Stimulated activated naive CD4-positive, alpha-beta T cell (primary cell): ENCODE measurements around the gene GAGE1.
A peak's percentile ranks its signal among the peaks of the same experiment; 100 is the strongest.
"Not testable (repeated sequence)": the region's sequence is repeated elsewhere in the genome, so short reads cannot be mapped to it uniquely, and the experiment has no call there.

Experiments
- DNase-seq, 6 experiments: peaks; one replicate each; lab custom pipeline; 2025; lab: John Stamatoyannopoulos, UW

GAGE1 gene, protein sequence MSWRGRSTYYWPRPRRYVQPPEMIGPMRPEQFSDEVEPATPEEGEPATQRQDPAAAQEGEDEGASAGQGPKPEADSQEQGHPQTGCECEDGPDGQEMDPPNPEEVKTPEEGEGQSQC

DNA sequence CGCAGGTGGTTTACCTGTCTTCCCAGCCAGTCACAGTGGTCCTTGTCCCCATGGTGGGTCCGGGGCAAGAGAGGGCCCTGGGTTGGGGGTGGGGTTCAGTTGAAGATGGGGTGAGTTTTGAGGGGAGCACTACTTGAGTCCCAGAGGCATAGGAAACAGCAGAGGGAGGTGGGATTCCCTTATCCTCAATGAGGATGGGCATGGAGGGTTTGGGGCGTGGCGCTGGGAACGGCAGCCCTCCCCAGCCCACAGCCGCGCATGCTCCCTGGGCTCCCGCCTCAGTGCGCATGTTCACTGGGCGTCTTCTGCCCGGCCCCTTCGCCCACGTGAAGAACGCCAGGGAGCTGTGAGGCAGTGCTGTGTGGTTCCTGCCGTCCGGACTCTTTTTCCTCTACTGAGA lies at the start of gene GAGE1:
Gene GAGE1, plus strand, starts transcription at position 301 of the 400 bp plus-strand sequence. CDS start 1,155 bp downstream, outside the sequence.
- not testable (repeated sequence) for DNase-seq

DNA sequence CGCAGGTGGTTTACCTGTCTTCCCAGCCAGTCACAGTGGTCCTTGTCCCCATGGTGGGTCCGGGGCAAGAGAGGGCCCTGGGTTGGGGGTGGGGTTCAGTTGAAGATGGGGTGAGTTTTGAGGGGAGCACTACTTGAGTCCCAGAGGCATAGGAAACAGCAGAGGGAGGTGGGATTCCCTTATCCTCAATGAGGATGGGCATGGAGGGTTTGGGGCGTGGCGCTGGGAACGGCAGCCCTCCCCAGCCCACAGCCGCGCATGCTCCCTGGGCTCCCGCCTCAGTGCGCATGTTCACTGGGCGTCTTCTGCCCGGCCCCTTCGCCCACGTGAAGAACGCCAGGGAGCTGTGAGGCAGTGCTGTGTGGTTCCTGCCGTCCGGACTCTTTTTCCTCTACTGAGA lies 47.8 kb upstream of the GAGE1 start, which contains the start of gene GAGE12E:
Gene GAGE12E, plus strand, starts transcription at position 301 of the 400 bp plus-strand sequence. CDS start 1,155 bp downstream, outside the sequence.
- DNase-seq = not testable (repeated sequence)

DNA sequence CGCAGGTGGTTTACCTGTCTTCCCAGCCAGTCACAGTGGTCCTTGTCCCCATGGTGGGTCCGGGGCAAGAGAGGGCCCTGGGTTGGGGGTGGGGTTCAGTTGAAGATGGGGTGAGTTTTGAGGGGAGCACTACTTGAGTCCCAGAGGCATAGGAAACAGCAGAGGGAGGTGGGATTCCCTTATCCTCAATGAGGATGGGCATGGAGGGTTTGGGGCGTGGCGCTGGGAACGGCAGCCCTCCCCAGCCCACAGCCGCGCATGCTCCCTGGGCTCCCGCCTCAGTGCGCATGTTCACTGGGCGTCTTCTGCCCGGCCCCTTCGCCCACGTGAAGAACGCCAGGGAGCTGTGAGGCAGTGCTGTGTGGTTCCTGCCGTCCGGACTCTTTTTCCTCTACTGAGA lies 38.3 kb upstream of the GAGE1 start, which contains the start of gene GAGE12F:
Gene GAGE12F, plus strand, starts transcription at position 301 of the 400 bp plus-strand sequence. CDS start 1,155 bp downstream, outside the sequence.
- DNase-seq = not testable (repeated sequence)

DNA sequence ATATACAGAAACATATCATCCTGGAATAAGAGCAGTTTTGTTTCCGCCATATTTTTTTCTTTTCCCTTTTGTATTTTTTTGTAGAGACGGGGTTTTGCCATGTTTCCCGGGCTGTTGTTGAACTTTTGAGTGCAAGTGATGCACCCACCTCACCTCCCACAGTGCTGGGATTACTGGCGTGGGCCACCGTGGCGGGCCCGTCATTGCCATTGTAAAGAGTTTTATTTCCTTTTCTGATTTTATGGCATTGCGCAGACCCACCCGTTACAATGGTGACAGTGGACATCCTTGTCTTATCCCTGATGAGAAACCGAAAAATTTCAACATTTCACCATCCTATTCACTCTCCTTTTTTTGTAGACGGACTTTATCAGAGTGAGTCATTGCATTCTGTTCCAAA lies 30.1 kb upstream of the GAGE1 start:
- DNase-seq = not testable (repeated sequence)

DNA sequence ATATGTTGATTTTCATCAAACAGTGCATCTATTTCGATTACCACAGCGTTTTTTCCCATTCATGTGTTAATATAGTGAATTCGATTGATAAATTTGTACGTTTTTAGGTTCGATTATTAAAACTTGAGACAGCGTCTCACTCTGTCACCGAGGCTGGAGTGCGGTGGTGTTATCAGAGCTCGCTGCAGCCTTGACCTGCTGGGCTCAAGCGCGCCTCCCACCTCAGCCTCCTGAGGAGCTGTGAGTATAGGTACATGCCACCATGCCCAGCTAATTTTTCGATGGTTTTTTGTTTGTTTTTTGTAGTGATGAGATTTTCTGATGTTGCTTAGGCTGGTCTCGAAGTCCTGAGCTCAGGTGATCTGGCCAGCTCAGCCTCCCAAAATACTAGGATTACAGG lies 29.7 kb upstream of the GAGE1 start:
- not testable (repeated sequence) for DNase-seq

DNA sequence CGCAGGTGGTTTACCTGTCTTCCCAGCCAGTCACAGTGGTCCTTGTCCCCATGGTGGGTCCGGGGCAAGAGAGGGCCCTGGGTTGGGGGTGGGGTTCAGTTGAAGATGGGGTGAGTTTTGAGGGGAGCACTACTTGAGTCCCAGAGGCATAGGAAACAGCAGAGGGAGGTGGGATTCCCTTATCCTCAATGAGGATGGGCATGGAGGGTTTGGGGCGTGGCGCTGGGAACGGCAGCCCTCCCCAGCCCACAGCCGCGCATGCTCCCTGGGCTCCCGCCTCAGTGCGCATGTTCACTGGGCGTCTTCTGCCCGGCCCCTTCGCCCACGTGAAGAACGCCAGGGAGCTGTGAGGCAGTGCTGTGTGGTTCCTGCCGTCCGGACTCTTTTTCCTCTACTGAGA lies 28.7 kb upstream of the GAGE1 start, which contains the start of gene GAGE12G:
Gene GAGE12G, plus strand, starts transcription at position 301 of the 400 bp plus-strand sequence. CDS start 1,155 bp downstream, outside the sequence.
- not testable (repeated sequence) for DNase-seq

DNA sequence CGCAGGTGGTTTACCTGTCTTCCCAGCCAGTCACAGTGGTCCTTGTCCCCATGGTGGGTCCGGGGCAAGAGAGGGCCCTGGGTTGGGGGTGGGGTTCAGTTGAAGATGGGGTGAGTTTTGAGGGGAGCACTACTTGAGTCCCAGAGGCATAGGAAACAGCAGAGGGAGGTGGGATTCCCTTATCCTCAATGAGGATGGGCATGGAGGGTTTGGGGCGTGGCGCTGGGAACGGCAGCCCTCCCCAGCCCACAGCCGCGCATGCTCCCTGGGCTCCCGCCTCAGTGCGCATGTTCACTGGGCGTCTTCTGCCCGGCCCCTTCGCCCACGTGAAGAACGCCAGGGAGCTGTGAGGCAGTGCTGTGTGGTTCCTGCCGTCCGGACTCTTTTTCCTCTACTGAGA lies 19.2 kb upstream of the GAGE1 start, which contains the start of gene GAGE12H:
Gene GAGE12H, plus strand, starts transcription at position 301 of the 400 bp plus-strand sequence. CDS start 1,155 bp downstream, outside the sequence.
- DNase-seq = not testable (repeated sequence)

DNA sequence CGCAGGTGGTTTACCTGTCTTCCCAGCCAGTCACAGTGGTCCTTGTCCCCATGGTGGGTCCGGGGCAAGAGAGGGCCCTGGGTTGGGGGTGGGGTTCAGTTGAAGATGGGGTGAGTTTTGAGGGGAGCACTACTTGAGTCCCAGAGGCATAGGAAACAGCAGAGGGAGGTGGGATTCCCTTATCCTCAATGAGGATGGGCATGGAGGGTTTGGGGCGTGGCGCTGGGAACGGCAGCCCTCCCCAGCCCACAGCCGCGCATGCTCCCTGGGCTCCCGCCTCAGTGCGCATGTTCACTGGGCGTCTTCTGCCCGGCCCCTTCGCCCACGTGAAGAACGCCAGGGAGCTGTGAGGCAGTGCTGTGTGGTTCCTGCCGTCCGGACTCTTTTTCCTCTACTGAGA lies 9.6 kb upstream of the GAGE1 start, which contains the start of gene GAGE2A:
Gene GAGE2A, plus strand, starts transcription at position 301 of the 400 bp plus-strand sequence. CDS start 1,155 bp downstream, outside the sequence.
- DNase-seq = not testable (repeated sequence)

DNA sequence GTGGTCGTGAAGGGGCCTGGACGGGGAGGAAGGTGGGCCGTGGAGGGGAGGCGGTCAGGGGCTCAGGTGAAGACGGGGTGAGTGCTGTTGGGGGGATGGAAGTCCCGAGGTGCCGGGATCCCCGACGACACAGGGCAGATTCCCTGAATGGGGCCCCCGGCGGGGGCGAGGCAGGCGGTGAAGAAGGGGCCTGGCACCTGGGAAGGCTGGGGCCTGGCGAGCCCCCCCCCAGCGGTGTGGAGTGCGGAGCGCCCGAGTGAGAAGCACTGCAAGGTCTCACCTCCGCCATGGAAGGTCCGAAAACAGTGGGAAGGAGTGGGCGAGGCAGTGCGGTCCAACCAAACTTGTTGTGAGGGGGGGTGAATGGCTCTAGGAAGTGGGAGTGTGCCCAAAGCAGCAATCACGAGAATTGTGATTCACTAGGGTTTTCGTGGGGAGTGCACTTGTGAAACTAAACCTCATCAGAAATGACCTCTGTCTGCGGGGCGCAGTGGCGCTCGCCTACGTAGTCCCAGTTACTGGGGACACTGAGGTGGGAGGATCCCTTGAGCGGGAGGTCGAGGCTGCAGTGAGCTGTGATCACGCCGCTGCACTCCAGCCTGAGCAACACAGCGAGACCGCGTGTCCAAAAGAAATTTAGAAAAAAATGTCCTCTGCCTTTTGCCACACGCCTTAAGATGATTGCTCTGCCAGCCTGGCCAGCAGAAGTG lies 8.9 kb upstream of the GAGE1 start:
- DNase-seq = not testable (repeated sequence)

DNA sequence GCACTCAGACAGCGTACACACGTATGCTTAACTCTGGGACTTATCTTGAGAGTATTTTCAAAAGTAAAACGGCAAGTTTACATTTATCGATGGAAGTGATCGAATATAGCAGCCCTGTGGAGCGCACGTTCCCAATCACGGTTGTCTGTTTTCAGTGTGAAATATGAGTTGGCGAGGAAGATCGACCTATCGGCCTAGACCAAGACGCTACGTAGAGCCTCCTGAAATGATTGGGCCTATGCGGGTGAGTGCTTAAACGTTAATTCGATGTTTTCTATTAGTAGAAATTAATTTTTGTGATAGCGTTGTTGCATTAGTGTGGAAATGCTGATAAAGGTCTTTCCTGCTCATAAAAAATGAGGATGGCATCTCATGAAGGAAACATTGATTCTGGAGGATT lies 8.3 kb upstream of the GAGE1 start:
- DNase-seq = not testable (repeated sequence)

DNA sequence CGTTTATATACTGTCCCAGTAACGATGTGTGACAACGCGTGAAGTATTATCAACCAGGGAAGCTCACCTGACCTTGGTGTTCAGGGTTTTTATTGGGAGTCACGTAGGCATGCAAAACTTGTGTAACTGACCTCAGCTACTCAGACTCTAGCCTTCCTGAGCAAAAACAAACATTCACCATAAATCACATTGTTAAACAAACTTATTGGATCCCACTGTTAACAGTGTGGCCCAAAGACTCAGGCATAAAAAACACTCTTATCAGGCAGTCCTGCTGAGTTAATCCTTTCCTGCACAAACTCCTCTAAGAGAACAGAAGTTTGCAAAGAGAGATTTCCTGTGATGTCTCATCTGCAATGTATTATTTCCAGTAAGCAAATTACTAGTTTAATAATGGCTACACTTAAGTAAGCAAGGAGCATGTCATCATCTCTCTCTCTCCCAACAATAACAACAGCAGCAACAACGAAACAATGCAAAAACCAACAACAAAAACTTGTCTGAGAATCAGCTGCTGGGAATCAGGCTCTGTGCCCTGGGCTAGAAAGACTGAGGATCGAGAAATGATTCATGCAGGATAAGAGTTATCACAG lies 12.0 kb downstream of the GAGE1 start:
- no peak for DNase-seq

DNA sequence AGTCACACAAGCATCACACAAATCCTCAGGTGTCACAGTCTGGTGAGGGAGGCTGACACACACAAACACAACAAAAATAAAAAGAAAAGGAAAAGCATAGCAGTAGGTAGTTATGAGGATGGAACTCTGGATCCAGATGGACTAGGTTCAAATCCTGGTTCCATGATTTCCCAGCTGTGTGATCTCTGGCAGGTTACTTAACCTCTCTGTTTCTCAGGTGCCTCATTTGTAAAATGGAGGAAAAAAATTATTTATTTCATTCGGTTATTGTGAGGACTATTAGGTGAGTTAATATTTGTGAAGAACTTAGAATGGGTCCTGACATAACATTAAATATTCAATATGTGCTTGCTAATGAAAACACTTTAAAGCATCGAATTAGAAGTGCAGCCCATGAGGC lies 19.8 kb downstream of the GAGE1 start:
- no peak for DNase-seq

DNA sequence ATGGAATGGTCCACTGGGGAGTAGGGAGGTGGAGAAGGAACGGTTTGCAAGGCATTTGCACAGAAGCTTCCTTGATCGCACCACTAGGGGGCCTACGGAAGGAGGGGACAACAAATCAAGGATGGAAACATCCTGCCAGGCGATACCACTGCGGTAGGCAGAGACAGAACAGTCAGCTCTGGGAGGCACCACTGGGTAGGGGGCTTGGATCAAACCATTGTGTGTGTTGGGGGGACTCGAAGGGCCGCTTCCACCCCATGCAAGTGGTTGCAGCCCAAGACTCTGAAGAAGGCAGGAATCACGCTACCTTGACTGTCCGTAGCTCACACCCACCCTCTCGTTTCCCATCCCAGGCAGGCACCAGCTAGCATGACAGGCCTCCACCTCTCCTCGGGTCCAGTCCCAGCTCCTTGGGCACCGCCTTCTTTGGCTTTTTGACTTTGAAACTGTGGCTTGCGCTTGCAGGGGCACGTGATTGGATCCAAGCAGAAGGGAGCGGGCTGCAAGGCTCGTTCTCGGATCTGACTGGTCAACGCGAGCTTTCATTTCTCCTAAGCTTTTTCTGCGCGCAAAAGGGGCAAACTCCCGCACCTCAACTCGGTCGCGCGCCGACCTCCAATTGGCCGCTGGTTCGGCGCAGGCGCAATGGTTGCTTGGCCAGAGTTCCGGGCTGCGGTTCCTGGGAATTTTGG lies 28.4 kb downstream of the GAGE1 start:
- peak in 4 of 6 experiments; percentile 9 to 46 (median 17) for DNase-seq

DNA sequence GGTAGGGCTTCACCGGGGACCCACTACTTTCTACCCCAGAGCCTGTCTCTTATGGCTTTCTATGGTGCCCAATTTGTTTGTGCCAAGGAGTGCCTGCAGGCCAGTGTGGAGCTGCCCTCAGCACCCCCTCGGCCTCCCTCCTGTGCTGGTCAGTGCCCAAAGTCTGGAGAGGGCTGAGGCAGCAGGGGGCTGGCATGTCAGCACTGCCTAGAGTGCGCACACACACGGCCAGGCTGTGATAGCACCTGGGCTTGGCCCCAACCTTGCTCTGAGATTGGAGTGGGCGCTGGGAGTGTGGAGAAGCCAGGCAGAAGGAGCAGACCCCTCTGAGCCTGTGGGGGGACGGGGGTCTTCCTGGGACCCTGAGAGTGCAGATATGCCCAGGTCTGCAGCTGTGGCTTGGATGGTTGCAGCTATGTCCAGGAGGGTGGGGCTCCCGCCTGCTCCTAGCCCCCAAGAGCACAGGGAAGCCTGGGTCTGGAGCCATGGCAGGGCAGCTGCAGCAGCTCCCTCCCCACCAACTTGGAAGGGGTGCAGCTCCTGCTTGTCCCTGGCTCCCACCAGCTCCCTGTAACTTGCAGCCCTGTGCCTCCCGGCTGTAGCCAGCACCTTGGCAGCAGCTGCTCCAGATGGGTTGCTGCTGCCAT lies 46.3 kb downstream of the GAGE1 start:
- DNase-seq = no peak

DNA sequence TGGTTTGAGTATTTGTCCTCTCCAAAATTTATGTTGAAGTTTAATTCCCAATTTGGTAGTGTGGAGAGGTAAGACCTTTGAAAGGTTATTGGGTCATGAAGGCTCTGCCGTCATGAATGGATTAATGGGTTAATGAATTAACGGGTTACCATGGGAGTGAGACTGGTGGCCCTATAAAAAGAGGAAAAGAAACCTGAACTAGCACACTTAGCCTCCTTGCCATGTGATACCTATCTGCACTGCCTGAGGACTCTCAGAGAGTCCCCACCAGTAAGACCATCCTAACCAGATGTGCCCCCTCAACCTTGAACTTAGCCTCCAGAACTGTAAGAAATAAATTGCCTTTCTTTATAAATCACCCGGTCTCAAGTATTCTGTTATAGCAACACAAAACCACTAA lies 57.7 kb downstream of the GAGE1 start:
- DNase-seq = no peak
